ENCODE results near the gene SH2B2. TPM values are rescaled to one million over a fixed set of nuclear protein-coding genes. Genes with fewer than 3 reads are reported as not detected.

The SH2B2 gene
- total and polyA plus RNA-seq, 3 donors from 2014 or later, result 4.6 to 26.6 (median 22.8) TPM

DNA sequence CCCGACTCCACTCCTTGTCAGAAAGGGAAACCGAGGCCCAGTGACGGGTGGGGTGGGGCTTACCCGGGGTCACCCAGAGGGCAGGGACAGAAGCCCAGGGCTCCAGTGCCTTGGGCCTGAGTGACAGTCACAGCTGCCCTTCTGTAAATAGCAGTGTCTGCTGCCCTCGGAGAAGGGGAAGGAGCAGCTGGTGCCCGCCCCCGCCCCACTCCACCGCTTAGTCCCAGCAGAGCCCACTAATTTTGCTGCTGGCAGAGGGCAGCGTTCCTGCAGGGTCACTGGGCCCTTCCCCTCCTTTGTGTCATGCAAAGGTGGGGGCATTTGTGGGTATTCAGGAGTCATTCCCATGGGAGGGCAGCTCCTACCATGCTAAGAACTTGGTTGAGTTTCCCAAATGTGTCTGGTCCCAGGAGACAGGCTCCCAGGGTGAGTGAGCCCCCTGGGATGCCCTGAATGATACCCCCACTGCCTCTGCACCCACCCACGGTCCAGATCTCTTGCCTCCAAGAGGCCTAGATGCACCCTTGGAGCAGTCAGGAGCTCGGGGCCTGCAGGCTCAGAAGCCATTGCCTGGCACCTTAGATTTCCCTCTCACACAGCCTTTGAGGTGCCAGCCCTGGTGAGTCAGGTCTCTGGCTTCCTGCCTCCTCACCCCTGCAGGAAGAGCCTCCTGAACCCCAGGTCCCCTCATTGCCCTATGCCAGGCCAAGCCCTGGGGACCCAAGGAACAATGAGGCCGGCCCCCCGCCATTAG lies 17.2 kb downstream of the SH2B2 start:
- H3K4me1 ChIP-seq, result no peaks in the 10 kb centered on the region
- no peak overlapping the region for H3K4me3 ChIP-seq
- DNase-seq, result no peak
- no peaks in the 10 kb centered on the region for H3K36me3 ChIP-seq (ENCODE audit: low read depth, missing control alignments)
- H3K27me3 ChIP-seq, result no peaks in the 10 kb centered on the region
- intact Hi-C loops (cut with DNase I; ENCODE audit: low total_unique reads), result no loop called here
- TF ChIP-seq CTCF (IDR thresholded peaks at IDR 0.05) (no peak), POLR2A (IDR thresholded peaks at IDR 0.05) (no peak)
- H3K27ac ChIP-seq, result no peak overlapping the region
- WGBS, 2 donors, result 90 to 91% methylated on average over 8 to 13 of the region's 13 CpGs
- H3K9me3 ChIP-seq, result no peaks in the 10 kb centered on the region

DNA sequence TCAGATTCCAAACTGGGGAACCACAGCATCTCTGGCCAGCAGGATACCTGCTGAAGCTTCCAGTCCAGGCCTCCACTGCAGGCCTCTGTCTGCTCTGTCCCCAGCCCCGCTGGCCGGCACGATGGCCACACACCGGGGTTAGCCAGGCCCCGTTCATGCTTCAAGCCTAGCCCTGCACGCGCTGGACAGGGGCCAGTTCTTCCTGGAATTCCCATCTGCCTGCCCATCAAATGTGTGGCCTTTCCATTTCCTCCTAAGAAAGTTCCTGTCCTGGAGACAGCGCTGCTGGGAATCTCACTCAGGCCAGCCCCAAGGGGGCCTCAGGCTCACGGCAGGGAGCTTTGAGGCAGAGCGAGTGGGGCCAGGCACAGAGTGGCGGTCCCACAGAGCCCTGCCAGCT lies 18.0 kb downstream of the SH2B2 start:
- no peaks in the 10 kb centered on the region for H3K9me3 ChIP-seq
- H3K27me3 ChIP-seq, result no peaks in the 10 kb centered on the region
- H3K4me3 ChIP-seq, result no peak overlapping the region
- no peak overlapping the region for H3K27ac ChIP-seq
- intact Hi-C loops (cut with DNase I; ENCODE audit: low total_unique reads), result no loop called here
- no peak for DNase-seq
- TF ChIP-seq CTCF (IDR thresholded peaks at IDR 0.05), result no peak
- TF ChIP-seq POLR2A (IDR thresholded peaks at IDR 0.05), result no peak
- H3K36me3 ChIP-seq (ENCODE audit: low read depth, missing control alignments), result no peaks in the 10 kb centered on the region
- H3K4me1 ChIP-seq, result no peaks in the 10 kb centered on the region
- WGBS, 2 donors, result 85% methylated on average over 10 of the region's 11 CpGs; no CpG with 5 or more reads in 1 of the 2 donors

GRCh38 chr7:102305414-102306268 lies 19.0 kb downstream of the SH2B2 start:
- Histone ChIP-seq H3K4me1 (no peaks in the 10 kb centered on the region), H3K27ac (no peak overlapping the region), H3K4me3 (no peak overlapping the region), H3K9me3 (no peaks in the 10 kb centered on the region), H3K36me3 (ENCODE audit: low read depth, missing control alignments) (no peaks in the 10 kb centered on the region), H3K27me3 (no peaks in the 10 kb centered on the region)
- no peak for DNase-seq
- TF ChIP-seq CTCF (IDR thresholded peaks at IDR 0.05), result no peak
- no peak for TF ChIP-seq POLR2A (IDR thresholded peaks at IDR 0.05)
- WGBS, 2 donors, result 90 to 93% methylated on average over 17 of the region's 17 CpGs
- intact Hi-C loops (cut with DNase I; ENCODE audit: low total_unique reads), result no loop called here

DNA sequence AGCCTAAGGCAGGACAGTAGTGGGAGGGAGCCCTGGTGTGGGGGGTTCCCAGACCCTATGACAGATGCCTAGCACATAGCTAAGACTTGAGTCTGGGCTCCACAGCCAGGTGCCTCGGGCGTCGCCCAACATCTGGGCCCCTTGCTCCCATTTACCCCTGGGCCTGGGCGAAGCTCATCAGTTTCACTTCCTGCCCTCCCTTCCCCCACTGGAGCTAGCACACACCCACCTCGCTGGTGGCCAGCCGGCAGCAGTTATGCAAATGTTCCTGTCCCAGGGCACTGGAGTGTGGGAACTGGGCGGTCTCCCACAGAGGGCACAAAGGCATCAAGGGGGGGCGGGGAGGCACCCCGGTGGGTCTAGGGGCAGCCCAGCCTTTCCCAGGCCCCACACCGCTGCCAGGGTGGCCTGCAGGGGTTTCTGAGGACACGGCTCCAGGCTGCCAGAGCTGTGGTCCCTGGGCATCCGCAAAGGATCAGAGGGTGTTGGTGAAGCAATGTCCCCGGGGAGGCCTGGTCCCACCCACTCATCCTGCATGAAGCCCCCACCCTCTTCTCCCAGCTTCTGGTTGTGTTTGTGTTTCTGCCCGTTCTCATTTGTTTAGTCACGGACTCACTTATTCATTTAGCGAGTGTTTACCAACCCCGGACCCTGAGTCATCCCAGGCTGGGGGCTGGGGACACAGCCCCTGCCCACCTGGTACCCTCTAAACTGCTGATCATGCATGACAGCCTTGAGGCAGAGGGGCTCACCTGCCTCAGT lies 20.4 kb downstream of the SH2B2 start:
- no peaks in the 10 kb centered on the region for H3K36me3 ChIP-seq (ENCODE audit: low read depth, missing control alignments)
- no peak for DNase-seq
- H3K27me3 ChIP-seq, result no peaks in the 10 kb centered on the region
- H3K27ac ChIP-seq, result no peak overlapping the region
- H3K4me1 ChIP-seq, result no peaks in the 10 kb centered on the region
- no peak overlapping the region for H3K4me3 ChIP-seq
- H3K9me3 ChIP-seq, result no peaks in the 10 kb centered on the region
- no peak for TF ChIP-seq CTCF (IDR thresholded peaks at IDR 0.05)
- no peak for TF ChIP-seq POLR2A (IDR thresholded peaks at IDR 0.05)
- intact Hi-C loops (cut with DNase I; ENCODE audit: low total_unique reads), result no loop called here
- 65 to 78% methylated on average over 6 to 17 of the region's 17 CpGs for WGBS, 2 donors
